Activated CD4-positive, alpha-beta T cell treated with anti-CD3 and anti-CD28 coated beads, Interleukin-10, Interleukin-2, amounts not matched to agents 100 ng/mL and 50 ng/mL, durations not matched to agents 16 hours and 8 hours (primary cell): Measurements from ENCODE around the gene ARRDC3.

ENCODE experiments used
- DNase-seq: peaks from one replicate; pipeline ENCODE4 v3.0.0-alpha.2; 2020

The ARRDC3 gene

DNA sequence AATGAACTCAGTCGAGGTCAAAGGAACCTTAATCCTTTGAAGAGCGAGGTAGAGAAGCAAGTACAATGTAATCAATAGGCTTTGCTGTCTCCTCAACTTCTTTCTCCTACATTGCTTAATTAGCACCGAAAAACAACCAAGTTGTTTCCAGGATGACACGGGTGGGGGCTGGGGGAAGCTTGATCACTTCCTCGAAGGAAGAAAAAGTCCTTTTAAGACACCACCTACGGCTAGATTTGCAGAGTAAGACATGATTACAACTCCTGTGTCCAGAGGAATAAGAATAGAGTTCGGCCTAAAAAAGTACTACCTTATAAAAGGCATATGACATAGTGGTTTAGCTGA is 811 bp upstream of the ARRDC3 start:
- DNase-seq = peak; percentile 26

DNA sequence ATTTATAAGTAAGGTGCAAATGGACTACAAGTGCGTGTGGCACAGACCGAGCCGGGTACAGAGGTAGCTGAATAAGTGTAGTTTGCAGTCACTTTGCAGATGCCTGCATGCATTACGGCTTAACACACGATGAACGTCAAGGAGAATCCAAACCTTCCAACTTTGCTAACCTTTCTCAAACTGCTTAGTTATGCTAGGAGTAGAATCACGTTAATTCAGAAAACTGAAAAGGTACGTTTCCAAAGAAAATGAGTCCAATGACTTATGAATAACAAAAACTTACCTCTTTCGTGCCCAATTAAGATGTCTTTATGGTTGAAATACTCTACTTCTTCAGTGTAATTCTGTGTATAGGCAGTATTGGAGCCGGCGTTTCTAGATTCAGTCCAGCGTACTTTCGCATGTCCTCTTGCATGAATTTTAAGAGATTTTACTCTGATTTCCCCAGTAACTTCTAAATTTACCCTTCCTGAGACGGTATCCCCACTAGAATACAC is 539 bp downstream of the ARRDC3 start:
- DNase-seq = peak; percentile 56

DNA sequence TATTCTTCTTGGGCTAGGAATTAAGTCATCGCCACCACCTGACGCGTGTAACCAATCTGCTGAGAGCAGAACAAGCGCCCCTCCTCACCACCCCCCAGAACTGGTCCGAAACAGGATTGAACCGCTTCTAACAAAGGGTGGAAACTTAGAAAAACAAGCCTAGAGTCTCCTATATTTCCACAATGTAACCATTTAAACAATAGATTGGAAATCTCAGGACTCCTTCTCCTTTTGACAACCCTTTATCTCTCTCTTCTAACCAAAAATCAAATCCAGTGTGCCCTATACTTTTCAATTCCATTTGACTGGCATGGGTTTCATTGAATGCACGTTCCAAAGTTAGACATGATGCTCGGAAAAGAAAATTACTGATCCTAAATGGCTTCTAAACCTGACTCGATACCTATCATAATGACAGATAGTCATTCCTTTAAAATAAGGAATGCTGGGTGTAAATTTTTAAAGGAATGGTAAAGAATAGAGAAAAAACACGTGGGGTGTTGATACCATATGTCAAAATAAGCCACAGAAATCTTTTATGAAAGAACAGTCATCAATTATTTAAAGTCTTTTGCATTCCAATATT is 1.2 kb downstream of the ARRDC3 start:
- peak; percentile 87 for DNase-seq

DNA sequence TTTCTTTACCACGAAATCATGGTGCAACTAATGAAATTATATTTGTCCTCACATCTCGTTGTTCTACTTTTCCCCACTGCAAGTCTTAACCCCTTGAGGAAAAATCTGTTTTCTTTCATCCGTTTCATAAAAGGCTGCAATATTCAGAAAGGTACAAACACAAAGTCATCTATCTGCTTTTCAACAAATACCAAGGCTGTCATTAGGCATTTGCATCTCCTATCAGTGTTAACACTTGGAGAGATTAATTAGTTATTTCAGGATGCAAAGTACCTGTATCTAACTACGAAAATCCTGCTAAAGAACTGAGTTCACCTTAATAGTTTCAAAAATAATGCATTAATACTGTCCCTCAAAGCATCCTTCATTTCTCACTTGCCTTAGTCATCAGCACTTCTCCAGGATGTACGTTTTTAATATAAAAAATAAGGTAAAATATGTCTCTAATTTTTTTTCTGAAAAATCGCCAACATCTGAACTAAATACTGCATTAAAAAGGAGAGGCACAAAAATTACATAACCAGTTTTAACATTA is 1.8 kb downstream of the ARRDC3 start:
- DNase-seq = no peak

DNA sequence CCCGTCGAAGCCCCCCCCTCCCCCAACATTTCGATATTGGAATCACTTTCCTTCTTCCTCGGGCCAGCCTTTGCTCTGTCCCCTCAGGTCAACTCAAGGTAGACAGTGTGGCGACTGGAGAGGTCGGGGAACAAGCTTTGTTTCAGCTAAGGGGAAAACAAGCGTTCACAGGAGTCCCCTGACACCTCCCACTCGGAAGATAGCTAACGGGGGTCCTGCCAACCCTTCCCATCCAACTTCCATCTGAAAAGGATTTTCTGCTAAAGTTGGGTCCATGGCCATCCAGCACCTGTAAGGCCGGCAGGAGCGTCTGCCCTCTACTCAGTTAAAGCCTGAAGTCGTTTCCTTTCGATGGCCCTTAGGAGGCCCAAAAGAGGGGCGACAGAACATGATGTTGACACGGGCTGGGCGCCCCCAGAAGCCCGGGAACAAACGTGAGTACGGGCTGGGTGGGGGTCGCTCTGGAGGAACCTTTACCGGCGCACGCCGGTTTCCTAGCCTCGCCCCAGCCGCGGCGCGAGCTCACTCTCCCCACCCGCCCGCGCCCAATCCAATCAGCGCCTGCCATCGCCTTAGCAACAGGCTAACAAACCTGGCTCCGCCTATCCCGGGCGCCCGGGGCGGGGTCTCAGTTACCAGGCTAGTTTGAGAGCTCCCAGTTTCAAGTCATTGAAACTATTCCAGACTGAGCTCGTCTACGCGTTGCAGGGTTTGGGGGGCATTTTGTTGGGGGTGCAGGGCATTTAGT is 2.5 kb downstream of the ARRDC3 start:
- peak; percentile 99 for DNase-seq

DNA sequence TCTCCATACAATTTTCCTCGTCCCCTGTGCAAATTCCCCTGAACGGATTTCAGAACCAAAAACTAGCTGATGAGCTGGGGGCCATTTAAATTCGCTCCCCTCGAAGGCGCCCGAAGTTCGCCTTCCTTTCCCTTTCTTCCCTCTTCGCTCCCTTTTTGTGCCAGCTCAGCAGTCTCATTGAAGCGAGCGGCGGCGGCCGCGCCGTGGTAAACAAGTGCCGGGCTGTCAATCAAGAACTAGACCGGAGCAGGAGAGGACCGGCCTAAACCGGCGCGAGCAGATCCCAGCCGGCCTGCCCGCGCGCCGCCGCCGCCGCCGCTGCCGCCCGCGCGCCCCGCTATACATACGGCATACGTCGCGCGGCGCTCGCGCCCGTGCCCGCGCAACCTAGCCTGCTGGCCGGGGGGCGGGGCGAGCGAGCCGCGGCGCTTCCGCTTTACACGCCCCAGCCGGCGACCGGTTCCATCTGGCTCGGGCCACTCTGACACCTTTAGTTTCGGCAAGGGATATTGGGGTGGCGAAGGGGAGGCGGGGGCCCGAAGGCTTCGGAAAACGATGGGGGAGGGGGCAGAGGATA is 3.1 kb downstream of the ARRDC3 start:
- peak; percentile 98 for DNase-seq

DNA sequence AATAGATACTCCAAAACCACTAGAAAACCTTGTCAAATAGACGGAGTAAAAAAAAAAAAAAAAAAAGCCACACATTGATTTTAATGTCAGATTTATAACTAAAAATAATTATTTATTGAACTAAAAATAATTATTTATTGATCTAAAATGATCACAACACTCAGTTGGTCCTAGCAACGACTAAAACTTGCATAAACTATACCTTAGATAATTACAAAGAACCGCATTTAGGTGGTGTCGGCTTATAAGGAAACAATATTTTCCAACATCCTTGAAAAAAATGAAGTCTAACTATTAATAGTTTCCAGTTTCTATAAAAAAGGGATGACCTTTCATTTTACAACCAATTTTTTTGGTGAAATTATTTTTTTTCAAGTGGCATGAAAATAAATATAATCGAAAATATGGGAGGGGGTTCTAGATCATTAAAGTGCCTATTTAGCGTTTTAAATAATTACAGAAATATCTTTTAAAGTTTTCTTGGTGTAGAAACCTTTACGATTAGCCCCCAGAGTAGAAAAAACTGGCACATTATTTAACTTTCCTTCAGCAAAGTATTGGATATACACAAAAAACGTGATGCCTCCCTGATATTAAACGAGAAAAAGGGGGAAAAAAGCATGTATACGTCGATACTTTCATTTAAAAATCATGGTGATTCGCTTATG is 3.7 kb downstream of the ARRDC3 start:
- DNase-seq = no peak

DNA sequence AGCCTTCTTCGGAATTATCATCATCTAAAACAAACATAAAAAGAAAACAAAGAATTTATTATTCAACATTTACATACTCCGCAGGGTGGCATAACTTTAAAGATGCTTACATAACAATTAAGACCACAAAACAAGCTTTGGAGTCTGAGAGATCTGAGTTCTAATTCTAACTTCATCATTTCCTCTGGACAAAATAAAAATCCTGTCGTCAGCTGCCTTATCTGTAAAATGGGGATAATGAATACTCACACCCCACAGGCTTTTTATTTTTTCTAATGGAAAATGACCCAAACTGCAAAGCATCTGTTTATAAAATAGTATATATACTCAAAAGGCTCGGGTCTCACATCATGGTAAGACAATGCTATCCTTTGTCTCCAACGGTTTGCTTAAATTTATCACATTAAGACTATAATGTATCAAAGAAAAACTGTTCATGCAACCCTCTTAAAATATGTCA is 4.3 kb downstream of the ARRDC3 start:
- DNase-seq = no peak

DNA sequence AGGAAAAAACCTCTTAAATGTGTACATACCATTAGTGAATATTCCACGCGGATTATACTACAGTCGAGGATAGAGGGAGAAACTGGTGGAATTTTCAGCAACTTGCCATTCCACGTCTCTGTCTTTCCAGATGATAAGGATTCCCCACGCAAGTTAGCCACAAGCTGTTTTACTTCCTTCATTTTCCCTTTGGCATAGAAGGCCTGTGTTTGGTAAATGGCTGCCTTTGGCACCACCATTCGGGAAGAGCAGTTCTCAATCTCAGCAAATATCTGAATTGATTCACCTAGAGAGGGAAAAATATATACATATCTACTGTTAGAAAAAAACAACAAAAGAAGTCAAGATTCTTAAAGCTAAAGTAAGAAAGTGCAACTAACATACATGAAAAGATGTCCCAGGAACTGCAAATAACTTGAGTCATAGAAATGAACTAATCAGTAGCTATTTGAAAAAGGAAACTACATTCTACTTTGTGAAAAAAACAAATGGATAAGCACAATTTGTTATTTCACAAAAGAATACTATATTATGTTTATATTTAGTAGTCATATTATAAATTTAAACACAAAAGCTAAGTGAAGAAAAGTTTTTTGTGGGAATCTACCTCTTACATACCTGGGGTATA is 8.1 kb downstream of the ARRDC3 start:
- no peak for DNase-seq

DNA sequence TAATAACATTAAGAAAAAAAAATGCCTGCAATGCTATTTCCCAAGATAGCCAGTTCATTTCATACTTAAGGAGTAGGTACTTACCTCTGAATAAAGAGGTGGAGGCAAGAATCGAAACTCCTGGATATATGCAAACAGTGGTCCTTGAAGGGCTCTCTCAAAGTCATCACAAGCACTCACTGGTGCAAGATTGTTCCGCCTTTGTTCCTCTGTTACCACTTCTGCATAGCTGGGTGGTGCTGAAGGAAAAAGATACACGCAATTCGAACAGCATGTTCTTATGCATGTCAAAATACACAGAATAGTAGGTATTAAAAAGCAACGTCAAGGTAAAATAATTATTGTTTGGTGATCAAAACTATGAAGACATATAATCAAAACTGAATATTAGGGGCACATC is 9.5 kb downstream of the ARRDC3 start:
- no peak for DNase-seq

DNA sequence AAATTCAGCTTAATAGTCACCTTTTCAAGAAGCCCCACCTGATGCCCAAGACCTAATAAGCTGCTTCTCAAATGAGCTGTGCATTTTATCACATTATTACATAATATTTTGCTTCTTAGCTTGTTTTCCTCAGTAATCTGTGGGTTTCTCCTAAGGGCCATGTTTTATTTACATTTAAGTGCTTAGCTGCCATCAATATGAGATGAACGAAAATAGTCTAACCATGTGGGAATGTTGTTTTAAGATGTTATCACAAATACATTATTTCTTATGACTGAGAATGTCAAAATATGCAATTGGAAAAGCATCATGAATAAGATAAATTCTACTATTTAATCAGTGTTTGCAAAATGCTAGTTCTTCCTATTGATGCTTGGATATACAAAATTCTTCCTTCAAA is 10.1 kb downstream of the ARRDC3 start:
- no peak for DNase-seq

DNA sequence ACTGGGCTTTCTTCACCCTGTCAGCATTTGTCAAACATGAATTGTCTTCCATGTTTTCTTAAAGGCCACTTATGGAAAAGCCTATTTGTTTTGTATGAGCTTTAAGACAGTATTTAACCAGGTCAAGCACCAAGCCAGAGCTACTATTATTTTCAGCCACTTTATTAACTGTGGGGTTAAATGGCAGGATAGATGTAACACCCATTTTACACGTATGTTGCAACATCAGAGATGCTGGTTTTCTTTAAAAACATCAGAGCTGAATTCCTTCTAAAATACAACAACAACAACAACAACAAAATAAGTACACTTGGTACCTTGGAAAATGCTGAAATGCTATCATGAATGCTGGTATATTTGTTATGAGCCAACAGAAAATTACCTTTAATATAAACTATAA is 13.6 kb downstream of the ARRDC3 start:
- no peak for DNase-seq

DNA sequence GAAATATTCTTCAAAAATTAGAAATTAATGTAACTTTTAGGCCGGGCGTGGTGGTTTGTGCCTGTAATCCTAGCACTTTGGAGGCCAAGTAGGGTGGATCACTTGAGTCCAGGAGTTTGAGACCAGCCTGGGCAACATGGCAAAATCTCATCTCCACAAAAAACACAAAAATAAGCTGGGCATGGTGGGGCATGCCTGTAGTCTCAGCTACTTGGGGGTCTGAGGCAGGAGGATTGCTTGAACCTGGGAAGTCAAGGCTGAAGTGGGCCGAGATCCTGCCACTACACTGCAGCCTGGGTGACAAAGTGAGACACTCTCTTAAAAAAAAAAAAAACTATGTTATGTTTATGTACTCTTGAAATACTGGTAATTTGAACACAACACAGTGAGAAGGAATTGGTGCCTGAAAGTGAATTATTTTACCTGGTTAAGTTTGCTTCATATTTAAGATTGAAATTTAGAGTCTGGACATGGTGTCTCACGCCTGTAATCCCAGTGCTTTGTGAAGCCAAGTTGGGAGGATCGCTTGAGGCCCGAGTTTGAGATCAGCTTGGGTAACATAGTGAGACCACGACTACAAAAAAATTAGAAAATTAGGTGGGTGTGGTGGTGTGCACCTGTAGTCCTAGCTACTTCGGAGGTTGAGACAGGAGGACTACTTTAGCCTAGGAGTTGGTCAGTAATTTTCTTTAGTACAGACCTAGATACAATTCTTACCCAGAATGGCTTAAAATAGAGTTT is 15.0 kb downstream of the ARRDC3 start:
- DNase-seq = no peak

DNA sequence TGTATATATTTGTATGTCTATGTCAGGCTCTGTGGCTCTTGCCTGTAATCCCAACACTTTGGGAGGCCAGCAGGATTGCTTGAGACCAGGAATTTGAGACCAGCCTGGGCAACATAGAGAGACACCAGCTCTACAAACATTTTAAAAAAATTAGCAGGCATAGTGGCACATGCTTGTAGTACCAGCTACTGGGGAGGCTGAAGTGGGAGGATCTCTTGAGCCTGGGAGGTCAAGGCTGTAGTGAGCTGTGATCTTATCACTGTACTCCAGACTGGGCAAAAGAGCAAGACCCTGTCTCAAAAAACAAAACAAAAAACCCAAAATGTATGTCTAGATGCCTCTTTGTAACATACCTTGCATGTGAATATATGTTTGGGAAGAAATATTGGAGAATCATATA is 15.8 kb downstream of the ARRDC3 start:
- DNase-seq = no peak

DNA sequence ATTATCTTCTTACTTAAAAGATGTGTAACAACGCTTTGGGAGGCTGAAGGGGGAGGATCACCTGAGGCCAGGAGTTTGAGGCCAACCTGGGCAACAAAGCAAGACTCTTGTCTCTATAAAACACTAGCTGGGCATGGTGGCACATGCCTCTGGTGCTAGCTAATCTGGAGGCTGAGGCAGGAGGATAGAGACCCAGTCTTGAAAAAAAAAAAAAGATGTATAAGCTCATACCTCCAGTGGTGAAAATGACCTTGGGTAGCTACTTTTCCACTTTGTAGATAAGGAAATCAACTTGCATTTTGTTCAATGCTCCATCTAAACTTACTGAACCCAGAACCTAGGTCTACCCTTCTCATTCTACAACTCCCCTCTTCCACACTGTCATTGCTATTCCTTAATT is 16.6 kb downstream of the ARRDC3 start:
- DNase-seq = no peak

DNA sequence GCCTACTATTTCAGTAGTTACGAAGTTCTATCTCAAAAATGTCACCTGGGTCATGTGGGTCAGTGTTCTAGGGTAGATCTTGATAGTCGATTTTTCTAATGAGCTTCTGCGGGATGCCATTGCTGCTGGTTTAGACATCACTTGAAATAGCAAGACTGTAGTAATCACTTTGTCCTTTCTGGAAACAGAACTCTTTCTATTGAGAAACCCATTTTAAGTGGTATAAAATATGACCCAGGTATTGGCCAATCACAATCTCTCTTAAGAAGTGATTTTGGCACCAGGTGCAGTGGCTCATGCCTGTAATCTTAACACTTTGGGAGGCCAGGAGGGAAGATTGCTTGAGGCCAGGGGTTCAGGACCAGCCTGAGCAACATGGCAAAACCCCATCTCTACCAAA is 17.6 kb downstream of the ARRDC3 start:
- no peak for DNase-seq

DNA sequence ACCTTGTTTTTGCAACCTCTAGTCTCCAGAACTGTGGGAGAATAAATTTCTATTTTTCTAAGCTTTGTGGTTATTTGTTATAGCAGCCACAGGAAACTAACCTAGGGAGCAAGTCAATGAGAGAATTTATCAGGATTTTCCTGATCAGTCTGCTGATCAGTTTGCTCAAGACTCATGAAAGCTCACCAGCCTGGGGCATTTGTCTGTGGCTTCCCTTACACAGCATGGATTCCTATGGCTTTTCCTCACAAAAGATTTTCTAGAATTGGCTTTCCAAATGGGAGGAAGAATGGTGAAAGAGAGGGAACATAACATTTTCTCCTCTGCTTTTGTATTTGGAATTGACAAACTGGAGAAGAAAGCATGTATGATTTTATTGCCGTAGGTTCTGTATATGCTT is 20.2 kb downstream of the ARRDC3 start:
- no peak for DNase-seq

DNA sequence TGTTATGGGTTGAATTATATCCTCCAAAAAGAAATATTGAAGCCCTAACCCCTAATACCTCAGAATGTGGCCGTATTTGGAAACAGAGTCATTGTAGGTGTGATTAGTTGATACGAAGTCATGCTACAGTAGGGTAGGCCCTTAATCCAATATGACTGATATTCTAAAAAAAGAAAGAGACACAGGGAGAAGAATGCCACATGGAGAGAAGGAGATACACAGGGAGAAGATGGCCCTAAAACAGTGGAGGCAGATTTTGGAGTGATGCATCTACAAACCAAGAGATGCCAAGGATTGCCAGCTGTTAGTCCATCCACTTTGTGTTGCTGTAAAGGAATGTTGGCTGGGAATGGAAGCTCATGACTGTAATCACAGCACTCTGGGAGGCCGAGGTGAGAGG is 21.3 kb downstream of the ARRDC3 start:
- DNase-seq = no peak

DNA sequence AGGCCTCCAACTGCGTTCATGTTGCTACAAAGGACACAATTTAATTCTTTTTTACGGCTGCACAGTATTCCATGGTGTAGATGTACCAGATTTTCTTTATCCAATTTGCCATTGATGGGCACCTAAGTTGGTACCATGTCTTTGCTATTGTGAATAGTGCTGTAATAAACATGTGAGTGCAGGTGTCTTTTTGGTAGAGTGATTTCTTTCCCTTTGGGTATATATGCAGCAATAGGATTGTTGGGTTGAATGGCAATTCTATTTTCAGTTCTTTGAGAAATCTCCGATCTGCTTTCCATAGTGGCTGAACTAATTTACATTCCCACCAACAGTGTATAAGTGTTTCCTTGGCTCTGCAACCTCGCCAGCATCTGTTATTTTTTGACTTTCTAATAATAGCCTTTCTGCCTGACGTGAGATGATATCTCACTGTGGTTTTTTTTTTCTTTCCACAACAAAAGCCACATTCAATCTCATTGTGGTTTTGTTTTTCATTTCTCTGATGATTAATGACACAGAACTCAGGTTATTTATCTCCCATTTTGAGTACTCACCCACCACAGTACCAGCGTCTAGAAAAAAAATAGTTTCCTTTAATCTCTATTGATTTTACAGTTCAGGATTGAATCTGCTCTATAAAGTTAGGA is 21.9 kb downstream of the ARRDC3 start:
- DNase-seq = peak; percentile 61

DNA sequence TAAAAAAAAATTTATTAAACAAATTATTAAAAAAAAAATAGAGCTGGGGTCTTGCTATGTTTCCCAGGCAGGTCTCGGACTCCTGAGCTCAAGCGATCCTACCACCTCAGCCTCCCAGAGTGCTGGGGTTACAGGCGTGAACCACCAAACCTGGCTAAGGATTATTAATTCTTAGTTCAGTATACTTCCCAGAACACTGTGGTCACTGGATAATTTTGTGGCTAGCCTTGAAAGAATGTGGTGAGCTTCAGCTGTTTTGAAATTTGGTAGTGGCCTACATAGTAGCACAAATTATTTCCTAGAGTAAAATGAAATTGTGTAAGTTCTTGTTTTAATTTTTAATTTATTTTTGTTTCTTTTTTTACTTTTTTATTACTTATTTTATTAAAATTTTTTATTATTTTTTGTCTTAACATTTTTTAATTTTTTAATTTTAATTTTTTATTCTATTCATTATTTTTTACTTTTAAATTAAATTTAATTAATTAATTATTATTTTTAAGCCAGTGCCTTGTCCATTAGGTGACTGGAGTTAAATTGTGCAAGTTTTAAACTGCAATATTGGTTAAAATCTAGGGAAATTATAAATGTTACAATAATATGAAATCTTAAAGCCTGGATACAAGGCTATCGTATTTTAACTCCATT is 23.0 kb downstream of the ARRDC3 start:
- DNase-seq = no peak

DNA sequence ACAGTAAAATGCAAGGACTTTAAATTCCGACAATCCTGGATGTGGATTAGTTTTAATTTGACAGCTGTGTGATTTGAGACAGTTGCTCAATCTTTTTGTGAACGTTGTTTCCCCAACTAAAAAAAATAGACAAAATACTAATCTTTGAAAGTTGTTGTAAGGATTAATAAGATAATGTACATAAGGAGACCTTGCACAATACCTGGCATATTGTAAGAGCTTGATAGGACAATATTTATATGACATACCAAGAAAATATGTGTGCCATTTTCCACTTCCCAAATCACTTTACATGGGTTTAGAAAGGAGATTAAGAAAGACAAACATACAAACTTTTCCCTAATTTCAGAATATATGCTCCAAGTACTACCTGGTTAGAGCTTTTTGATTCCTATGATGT is 25.3 kb downstream of the ARRDC3 start:
- DNase-seq = no peak
